A549 (cell line): ENCODE measurements around the gene TLK1.

Experiments
- HEYL ChIP-seq: fragments of 250-450 bp; sonication (Bioruptor Pico); IDR thresholded peaks from 2 replicates; pipeline ENCODE4 v1.8.0; 2021; ENCODE audit warnings: mild to moderate bottlenecking, moderate library complexity
- JUNB ChIP-seq: fragments of >200 bp; sonication (Bioruptor Twin); formaldehyde crosslinking; IDR thresholded peaks from 2 replicates; pipeline ENCODE4 v1.6.1; 2016

GRCh38 chr2:171146071-171146470 lies 14.6 kb downstream of the TLK1 start:
- TF ChIP-seq HEYL (CRISPR knock-in tag), result no peak
- TF ChIP-seq JUNB, result no peak
